DND-41 (cell line): ENCODE measurements around the gene LRP6.

Experiments
- EZH2 ChIP-seq: IDR thresholded peaks from 3 replicates; pipeline ENCODE4 v1.6.1; 2012; ENCODE audit warnings: borderline replicate concordance, low read depth, mild to moderate bottlenecking, moderate library complexity, low read length, inconsistent platforms; ENCODE audit not compliant: severe bottlenecking
- TF ChIP-seq, protein P1 (sequence below): IDR thresholded peaks from 2 replicates; pipeline ENCODE4 v1.5.1; 2012; ENCODE audit warnings: borderline replicate concordance, low read length, moderate library complexity, mild to moderate bottlenecking; ENCODE audit not compliant: poor library complexity, severe bottlenecking; ENCODE audit errors: extremely low read depth

DNA sequence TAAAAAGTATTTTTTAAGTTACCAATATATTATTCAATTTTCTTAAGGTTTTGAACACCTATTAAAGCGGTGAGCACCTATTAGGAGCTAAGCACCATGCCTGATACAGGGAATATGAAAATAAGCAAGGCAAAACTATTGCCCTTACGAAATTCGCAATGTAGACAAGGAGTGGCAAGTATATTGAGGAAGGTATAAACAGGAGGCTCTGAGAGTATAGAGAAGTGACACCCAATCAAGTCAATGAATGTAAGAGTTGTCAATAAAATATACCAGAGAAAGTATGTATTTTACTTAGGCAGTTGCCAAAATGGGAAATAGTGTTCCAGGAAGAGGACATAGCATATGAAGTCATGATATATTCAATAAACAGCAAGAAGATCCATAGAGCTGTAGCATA, 57.2 kb downstream of the LRP6 start:
- TF ChIP-seq, protein P1, sequence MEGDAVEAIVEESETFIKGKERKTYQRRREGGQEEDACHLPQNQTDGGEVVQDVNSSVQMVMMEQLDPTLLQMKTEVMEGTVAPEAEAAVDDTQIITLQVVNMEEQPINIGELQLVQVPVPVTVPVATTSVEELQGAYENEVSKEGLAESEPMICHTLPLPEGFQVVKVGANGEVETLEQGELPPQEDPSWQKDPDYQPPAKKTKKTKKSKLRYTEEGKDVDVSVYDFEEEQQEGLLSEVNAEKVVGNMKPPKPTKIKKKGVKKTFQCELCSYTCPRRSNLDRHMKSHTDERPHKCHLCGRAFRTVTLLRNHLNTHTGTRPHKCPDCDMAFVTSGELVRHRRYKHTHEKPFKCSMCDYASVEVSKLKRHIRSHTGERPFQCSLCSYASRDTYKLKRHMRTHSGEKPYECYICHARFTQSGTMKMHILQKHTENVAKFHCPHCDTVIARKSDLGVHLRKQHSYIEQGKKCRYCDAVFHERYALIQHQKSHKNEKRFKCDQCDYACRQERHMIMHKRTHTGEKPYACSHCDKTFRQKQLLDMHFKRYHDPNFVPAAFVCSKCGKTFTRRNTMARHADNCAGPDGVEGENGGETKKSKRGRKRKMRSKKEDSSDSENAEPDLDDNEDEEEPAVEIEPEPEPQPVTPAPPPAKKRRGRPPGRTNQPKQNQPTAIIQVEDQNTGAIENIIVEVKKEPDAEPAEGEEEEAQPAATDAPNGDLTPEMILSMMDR = no peak
- TF ChIP-seq EZH2 = no peak
